ENCODE results near the gene FCSK. TPM values are rescaled to one million over a fixed set of nuclear protein-coding genes. Genes with fewer than 3 reads are reported as not detected.

Gene FCSK
- total and polyA plus RNA-seq, 2 of the 13 experiments (the other 11 are each of a cell fraction or from before 2014, with no cell fraction given): 9.1 to 19.2 TPM

DNA sequence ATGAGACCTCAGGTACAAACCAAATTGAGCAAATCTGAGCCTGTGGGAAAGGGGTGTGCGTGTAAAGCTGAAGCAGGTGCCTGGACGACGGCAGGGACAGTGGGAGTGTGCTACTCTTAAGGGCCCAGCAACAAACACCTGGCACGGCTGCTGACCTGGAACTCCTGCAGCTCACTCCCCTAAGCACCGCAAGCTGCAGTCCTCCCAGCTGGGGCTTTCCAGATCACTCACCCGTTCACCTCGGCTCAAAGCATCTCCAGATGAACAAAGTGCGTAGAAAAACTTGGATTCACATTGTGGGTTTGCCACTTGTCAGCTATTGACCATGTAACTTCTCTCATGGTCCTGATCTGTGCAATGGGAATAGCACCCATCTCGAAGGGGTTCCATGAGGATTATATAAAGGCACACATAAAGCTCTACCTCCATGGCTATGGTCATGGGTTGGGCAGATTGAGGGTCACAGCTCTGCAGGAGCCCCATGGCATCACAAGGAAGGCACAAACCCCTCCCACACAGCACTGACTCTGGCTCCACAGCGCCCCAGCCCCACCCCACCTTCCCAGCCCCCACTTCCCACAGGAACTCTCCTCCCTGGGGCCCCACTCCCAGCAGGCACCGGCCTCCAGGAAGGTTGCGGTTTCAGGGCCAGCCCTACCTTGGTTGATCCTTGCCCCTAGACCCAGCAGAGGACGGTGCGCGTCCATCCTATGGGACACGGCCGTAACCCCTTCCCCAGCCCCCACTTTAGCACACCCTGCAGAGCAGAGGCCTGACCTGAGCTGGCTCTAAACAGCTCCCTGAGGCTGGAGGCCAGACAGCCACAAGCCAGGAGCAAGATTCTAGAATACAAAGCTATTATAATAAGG is 37.4 kb upstream of the FCSK start (continued):
- TF ChIP-seq ZNF282 (IDR thresholded peaks at IDR 0.05; ENCODE audit: partially characterized antibody) (no peak), ZNF101 (CRISPR knock-in tag; IDR thresholded peaks at IDR 0.05; ENCODE audit: borderline replicate concordance, low read depth) (no peak), CBFB (CRISPR knock-in tag; IDR thresholded peaks at IDR 0.05) (peak; percentile 80), RXRA (CRISPR knock-in tag; IDR thresholded peaks at IDR 0.05) (peak; percentile 71; the same call in 1 of the 2 replicates), TGIF2 (CRISPR knock-in tag; IDR thresholded peaks at IDR 0.05) (no peak), ZNF205 (CRISPR knock-in tag; IDR thresholded peaks at IDR 0.05) (no peak)
- TF ChIP-seq, protein P1, sequence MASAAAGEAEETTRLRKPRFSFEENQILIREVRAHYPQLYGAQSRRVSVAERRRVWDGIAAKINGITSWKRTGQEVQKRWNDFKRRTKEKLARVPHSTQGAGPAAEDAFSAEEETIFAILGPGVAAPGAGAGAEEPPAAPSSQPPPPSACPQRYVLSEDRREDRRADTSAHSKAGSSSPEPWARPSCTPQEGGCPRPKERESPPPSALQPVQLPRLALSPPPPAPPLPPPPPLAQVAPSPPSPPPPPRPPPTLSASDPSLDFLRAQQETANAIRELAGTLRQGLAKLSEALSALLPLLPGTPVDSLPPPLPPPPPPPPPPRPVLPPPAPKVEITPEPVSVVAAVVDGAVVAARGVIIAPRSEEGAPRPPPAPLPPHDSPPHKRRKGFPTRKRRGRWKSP (CRISPR knock-in tag; IDR thresholded peaks at IDR 0.05): no peak
- TF ChIP-seq, protein P2, sequence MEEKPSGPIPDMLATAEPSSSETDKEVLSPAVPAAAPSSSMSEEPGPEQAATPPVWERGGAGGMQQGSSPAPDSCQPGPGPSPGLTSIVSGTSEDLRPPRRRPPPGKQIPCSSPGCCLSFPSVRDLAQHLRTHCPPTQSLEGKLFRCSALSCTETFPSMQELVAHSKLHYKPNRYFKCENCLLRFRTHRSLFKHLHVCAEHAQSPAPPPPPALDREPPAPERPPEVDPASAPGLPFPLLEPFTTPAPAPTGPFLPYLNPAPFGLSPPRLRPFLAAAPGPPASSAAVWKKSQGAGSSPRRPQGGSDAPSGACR (CRISPR knock-in tag; IDR thresholded peaks at IDR 0.05): no peak
- TF ChIP-seq, protein P3, sequence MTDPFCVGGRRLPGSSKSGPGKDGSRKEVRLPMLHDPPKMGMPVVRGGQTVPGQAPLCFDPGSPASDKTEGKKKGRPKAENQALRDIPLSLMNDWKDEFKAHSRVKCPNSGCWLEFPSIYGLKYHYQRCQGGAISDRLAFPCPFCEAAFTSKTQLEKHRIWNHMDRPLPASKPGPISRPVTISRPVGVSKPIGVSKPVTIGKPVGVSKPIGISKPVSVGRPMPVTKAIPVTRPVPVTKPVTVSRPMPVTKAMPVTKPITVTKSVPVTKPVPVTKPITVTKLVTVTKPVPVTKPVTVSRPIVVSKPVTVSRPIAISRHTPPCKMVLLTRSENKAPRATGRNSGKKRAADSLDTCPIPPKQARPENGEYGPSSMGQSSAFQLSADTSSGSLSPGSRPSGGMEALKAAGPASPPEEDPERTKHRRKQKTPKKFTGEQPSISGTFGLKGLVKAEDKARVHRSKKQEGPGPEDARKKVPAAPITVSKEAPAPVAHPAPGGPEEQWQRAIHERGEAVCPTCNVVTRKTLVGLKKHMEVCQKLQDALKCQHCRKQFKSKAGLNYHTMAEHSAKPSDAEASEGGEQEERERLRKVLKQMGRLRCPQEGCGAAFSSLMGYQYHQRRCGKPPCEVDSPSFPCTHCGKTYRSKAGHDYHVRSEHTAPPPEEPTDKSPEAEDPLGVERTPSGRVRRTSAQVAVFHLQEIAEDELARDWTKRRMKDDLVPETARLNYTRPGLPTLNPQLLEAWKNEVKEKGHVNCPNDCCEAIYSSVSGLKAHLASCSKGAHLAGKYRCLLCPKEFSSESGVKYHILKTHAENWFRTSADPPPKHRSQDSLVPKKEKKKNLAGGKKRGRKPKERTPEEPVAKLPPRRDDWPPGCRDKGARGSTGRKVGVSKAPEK (CRISPR knock-in tag; IDR thresholded peaks at IDR 0.05; ENCODE audit: borderline replicate concordance): no peak
- TF ChIP-seq, protein P4, sequence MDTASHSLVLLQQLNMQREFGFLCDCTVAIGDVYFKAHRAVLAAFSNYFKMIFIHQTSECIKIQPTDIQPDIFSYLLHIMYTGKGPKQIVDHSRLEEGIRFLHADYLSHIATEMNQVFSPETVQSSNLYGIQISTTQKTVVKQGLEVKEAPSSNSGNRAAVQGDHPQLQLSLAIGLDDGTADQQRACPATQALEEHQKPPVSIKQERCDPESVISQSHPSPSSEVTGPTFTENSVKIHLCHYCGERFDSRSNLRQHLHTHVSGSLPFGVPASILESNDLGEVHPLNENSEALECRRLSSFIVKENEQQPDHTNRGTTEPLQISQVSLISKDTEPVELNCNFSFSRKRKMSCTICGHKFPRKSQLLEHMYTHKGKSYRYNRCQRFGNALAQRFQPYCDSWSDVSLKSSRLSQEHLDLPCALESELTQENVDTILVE (CRISPR knock-in tag; IDR thresholded peaks at IDR 0.05): no peak
- TF ChIP-seq, protein P5, sequence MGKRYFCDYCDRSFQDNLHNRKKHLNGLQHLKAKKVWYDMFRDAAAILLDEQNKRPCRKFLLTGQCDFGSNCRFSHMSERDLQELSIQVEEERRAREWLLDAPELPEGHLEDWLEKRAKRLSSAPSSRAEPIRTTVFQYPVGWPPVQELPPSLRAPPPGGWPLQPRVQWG (CRISPR knock-in tag; IDR thresholded peaks at IDR 0.05; ENCODE audit: borderline replicate concordance, low read depth): no peak
- TF ChIP-seq, protein P6, sequence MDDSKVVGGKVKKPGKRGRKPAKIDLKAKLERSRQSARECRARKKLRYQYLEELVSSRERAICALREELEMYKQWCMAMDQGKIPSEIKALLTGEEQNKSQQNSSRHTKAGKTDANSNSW (CRISPR knock-in tag; IDR thresholded peaks at IDR 0.05; ENCODE audit: borderline replicate concordance): no peak

Measured in HepG2 (cell line).